C4-2B (cell line): Measurements from ENCODE around the gene MCCD1.

ENCODE experiments used
- ZFX ChIP-seq: fragments of 450-650 bp; IDR thresholded peaks from 2 replicates; pipeline ENCODE4 v1.6.1; 2017
- TF ChIP-seq, protein P1 (sequence below): fragments of 450-650 bp; conservative IDR thresholded peaks from 2 replicates; pipeline ENCODE4 v1.5.1; 2017; ENCODE audit warnings: mild to moderate bottlenecking

DNA sequence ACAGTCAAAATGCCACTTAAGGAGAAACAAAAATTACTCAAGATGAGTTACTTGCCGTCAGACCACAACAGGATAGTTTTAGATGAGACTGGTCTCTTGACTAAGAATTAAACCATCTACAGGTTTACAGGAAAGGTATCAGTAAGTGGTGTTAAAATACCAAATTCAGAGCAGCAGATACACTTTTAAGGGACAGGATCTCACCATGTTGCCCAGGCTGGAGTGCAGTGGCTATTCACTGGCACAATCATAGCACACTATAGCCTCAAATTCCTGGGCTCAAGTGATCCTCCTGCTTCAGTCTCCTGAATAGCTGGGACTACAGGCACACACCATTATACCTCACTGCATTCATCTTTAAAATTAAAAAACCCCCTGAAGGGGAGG is 4.7 kb downstream of the MCCD1 start:
- TF ChIP-seq, protein P1, sequence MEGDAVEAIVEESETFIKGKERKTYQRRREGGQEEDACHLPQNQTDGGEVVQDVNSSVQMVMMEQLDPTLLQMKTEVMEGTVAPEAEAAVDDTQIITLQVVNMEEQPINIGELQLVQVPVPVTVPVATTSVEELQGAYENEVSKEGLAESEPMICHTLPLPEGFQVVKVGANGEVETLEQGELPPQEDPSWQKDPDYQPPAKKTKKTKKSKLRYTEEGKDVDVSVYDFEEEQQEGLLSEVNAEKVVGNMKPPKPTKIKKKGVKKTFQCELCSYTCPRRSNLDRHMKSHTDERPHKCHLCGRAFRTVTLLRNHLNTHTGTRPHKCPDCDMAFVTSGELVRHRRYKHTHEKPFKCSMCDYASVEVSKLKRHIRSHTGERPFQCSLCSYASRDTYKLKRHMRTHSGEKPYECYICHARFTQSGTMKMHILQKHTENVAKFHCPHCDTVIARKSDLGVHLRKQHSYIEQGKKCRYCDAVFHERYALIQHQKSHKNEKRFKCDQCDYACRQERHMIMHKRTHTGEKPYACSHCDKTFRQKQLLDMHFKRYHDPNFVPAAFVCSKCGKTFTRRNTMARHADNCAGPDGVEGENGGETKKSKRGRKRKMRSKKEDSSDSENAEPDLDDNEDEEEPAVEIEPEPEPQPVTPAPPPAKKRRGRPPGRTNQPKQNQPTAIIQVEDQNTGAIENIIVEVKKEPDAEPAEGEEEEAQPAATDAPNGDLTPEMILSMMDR = no peak
- no peak for TF ChIP-seq ZFX
